ENCODE results near the gene CHID1. TPM values are rescaled to one million over a fixed set of nuclear protein-coding genes. Genes with fewer than 3 reads are reported as not detected.

CHID1 gene
- total and polyA plus RNA-seq, 9 of the 15 experiments (the other 6 are each of a cell fraction or from before 2014, with no cell fraction given), result 15.1 to 108 (median 39.8) TPM

GRCh38 chr11:875769-876301, 34.8 kb downstream of the CHID1 start (continued):
- TF ChIP-seq VEZF1 (CRISPR knock-in tag; IDR thresholded peaks at IDR 0.05) (peak; percentile 54), SMARCA4 (IDR thresholded peaks at IDR 0.05) (peak; percentile 87), HIVEP1 (CRISPR knock-in tag; IDR thresholded peaks at IDR 0.05) (no peak), RAD21 (CRISPR knock-in tag; conservative IDR thresholded peaks at IDR 0.05 in 1 of 2, IDR thresholded peaks at IDR 0.05 in 1 of 2) (peak in 1 of 2 experiments; percentile 12; a peak in 1 of 4 replicates), CREB1 (IDR thresholded peaks at IDR 0.05) (no peak), CREB1 (CRISPR knock-in tag; IDR thresholded peaks at IDR 0.05) (peak; percentile 53; the same call in 1 of the 2 replicates), HMGN3 (IDR thresholded peaks at IDR 0.05; ENCODE audit: borderline replicate concordance, extremely low read depth, insufficient read length, low read depth, low read length) (peak; percentile 69), USF2 (CRISPR knock-in tag; IDR thresholded peaks at IDR 0.05) (no peak), PML (IDR thresholded peaks at IDR 0.05; ENCODE audit: low read length) (peak; percentile 92), ZNF232 (CRISPR knock-in tag; IDR thresholded peaks at IDR 0.05) (no peak), EGR1 (conservative IDR thresholded peaks at IDR 0.05) (peak; percentile 67), FOXM1 (IDR thresholded peaks at IDR 0.05; ENCODE audit: low read depth) (peak; percentile 81), FOXM1 (CRISPR knock-in tag; IDR thresholded peaks at IDR 0.05; ENCODE audit: low read depth) (no peak), PHF21A (IDR thresholded peaks at IDR 0.05; ENCODE audit: borderline replicate concordance, low read depth) (0 out of 2 replicates have a peak, but pooled peaks have one; percentile 18), SOX6 (IDR thresholded peaks at IDR 0.05) (peak; percentile 83), MAZ (CRISPR knock-in tag; conservative IDR thresholded peaks at IDR 0.05 in 1 of 2, IDR thresholded peaks at IDR 0.05 in 1 of 2) (peak; percentile 41 to 43; a peak in 2 of 4 replicates), DNMT1 (IDR thresholded peaks at IDR 0.05) (no peak), RNF2 (IDR thresholded peaks at IDR 0.05) (peak; percentile 58; the same call in 1 of the 2 replicates), THAP7 (CRISPR knock-in tag; IDR thresholded peaks at IDR 0.05) (no peak)
